Epithelial cell of esophagus (primary cell): ENCODE measurements around the gene ERO1B.

Experiments
- DNase-seq: peaks from one replicate; pipeline ENCODE4 v3.0.0; 2010; ENCODE audit warnings: low read depth
- H3K4me3 ChIP-seq: 2 replicates; pipeline ENCODE4 v1.5.1; 2011; ENCODE audit warnings: mild to moderate bottlenecking, low read length, control low read depth
- TF ChIP-seq, protein P1 (sequence below): IDR thresholded peaks from 2 replicates; pipeline ENCODE4 v1.5.1; 2011; ENCODE audit warnings: low read depth, mild to moderate bottlenecking, low read length, control low read depth, inconsistent platforms; ENCODE audit not compliant: insufficient read depth; ENCODE audit errors: missing control alignments

Gene ERO1B

DNA sequence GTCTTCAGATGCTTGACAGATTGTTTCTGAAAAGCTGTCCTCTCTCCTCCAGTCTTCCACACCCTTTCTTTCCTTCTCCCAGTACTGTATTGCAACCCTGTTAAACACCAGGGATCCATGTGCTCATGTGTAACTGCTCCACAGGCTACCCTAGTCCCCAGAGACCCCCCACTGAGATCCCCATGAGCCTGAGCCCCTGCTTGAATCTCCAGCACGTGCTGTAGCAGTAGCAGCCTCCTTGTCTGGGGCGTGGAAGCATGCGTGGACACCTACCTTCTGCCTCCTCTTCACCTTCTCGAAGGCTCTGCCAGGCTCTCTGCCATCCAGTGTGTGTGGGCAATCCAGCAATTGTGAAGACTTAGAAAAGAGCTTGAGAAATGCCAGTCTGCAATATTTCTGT, 114.2 kb downstream of the ERO1B start:
- DNase-seq = no peak
- H3K4me3 ChIP-seq = no peak overlapping the region
- TF ChIP-seq, protein P1, sequence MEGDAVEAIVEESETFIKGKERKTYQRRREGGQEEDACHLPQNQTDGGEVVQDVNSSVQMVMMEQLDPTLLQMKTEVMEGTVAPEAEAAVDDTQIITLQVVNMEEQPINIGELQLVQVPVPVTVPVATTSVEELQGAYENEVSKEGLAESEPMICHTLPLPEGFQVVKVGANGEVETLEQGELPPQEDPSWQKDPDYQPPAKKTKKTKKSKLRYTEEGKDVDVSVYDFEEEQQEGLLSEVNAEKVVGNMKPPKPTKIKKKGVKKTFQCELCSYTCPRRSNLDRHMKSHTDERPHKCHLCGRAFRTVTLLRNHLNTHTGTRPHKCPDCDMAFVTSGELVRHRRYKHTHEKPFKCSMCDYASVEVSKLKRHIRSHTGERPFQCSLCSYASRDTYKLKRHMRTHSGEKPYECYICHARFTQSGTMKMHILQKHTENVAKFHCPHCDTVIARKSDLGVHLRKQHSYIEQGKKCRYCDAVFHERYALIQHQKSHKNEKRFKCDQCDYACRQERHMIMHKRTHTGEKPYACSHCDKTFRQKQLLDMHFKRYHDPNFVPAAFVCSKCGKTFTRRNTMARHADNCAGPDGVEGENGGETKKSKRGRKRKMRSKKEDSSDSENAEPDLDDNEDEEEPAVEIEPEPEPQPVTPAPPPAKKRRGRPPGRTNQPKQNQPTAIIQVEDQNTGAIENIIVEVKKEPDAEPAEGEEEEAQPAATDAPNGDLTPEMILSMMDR = no peak

DNA sequence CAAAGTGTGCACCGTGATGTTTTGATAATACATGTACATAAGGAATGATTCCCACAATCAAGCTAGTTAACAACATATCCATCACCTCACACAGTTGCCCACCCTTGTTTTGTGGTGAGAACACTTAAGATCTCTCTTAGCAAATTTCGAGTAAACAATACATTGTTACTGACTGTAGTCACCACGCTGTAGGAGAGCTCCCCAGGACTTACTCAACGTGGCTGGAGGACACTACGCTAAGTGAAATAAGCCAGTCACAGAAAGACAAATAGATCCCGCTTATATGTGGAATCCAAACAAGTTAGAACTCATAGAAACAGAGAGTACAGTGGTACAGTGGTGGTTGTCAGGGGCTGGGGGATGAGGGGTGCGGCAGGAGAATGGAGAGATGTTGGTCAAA, 114.6 kb downstream of the ERO1B start:
- no peak overlapping the region for H3K4me3 ChIP-seq
- no peak for DNase-seq
- TF ChIP-seq, protein P1 = no peak

DNA sequence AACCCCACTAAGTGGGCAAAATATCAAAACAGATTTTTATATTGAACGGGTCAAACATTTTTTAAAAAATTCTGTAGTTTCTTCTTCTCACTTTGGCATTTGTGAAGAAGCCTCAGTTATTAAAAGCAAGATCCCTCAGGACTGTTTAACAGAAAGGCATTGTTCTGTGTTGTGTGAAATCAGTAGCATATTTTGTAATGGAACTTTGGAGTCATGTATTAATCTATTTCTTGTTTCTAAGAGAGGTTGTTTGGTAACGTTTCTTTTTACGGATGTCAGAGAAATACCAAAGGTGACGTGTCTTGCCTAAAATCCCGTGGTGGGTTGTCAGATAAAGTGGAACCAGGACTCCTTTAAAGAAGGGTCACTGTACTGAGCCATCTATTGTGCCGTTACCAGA, 115.7 kb downstream of the ERO1B start:
- TF ChIP-seq, protein P1 = no peak
- no peak overlapping the region for H3K4me3 ChIP-seq
- DNase-seq = no peak
